Posterior vena cava (tissue), 2 donors: ENCODE data around the gene TCEANC. TPM values are rescaled to one million over a fixed set of nuclear protein-coding genes. Genes with fewer than 3 reads are reported as not detected.
"Not testable (repeated sequence)": the region's sequence is repeated elsewhere in the genome, so short reads cannot be mapped to it uniquely, and the experiment has no call there.

Experiments
- DNase-seq: peaks from one replicate; pipeline ENCODE4 v3.0.0-alpha.2; 2020; ENCODE audit warnings: low spot score
- intact Hi-C, 2 donors: fragments of 100-400 bp; cut with DNase I; formaldehyde crosslinking; loops; one replicate each; pipeline versions ENCODE4 v1.14.1 to v1.14.2; 2022 to 2023
- long read RNA-seq, 2 donors: library from polyadenylated mRNA; unstranded; transcript quantifications; one replicate each; pipeline ENCODE4 v2.0.0, GENCODE V29; 2020 to 2021
- total RNA-seq, 2 donors: library from RNA; stranded (reverse); fragmentation: NEBNext Ultra II Directional; extraction: Animal tissue kit (Norgen Biotek cat#: 25700); gene quantifications; one replicate each; pipeline ENCODE4 v1.2.1, GENCODE V29; 2021
- donor health status: DM: yes; HTN: yes; CAD: no.
- donor health status: DM: yes; HTN: yes; CAD: no.

Gene TCEANC
- 1 to 10 TPM; 3.3 to 3.8 TPM for total RNA-seq
- long read RNA-seq, donor 1, partial matches to known transcripts = 0 of 1 reads
- long read RNA-seq, donor 1, other reads (novel, unspliced or antisense) = 1 of 1 reads
- long read RNA-seq, donor 2, partial matches to known transcripts = 0 of 3 reads
- long read RNA-seq, donor 2, other reads (novel, unspliced or antisense) = 3 of 3 reads

GRCh38 chrX:13652850-13653693 is at the start of gene TCEANC:
TCEANC (plus strand) TSS chrX:13653141; CDS start chrX:13662509, 9,368 bp downstream.
- intact Hi-C loops = no loop called here
- peak; percentile 99 for DNase-seq

- no peak for DNase-seq
- intact Hi-C loops = no loop called here
Measured at GRCh38 chrX:13605611-13606010, 47.3 kb upstream of the TCEANC start.

- no peak for DNase-seq
- intact Hi-C loops = no loop called here
Measured at GRCh38 chrX:13607331-13607995, 45.5 kb upstream of the TCEANC start.

GRCh38 chrX:13607996-13608365 is 45.0 kb upstream of the TCEANC start:
- intact Hi-C loops = no loop called here
- DNase-seq = no peak

- intact Hi-C loops = no loop called here
- no peak for DNase-seq
Measured at GRCh38 chrX:13614154-13614553, 38.8 kb upstream of the TCEANC start.

GRCh38 chrX:13620207-13620606 is 32.7 kb upstream of the TCEANC start:
- no peak for DNase-seq
- intact Hi-C loops = no loop called here

- intact Hi-C loops = no loop called here
- no peak for DNase-seq
Measured at GRCh38 chrX:13622401-13622964, 30.5 kb upstream of the TCEANC start.

- intact Hi-C loops = no loop called here
Measured at GRCh38 chrX:13627306-13627705, 25.6 kb upstream of the TCEANC start.

GRCh38 chrX:13637224-13637623 is 15.7 kb upstream of the TCEANC start:
- DNase-seq, intact Hi-C loops: not testable (repeated sequence)

More at GRCh38 chrX:13627306-13627705, 25.6 kb upstream of the TCEANC start:
- no peak for DNase-seq

GRCh38 chrX:13638021-13638420 is 14.9 kb upstream of the TCEANC start:
- intact Hi-C loops = no loop called here
- no peak for DNase-seq

GRCh38 chrX:13638826-13639225 is 14.1 kb upstream of the TCEANC start:
- intact Hi-C loops = no loop called here
- DNase-seq = no peak

GRCh38 chrX:13641684-13642083 is 11.3 kb upstream of the TCEANC start:
- intact Hi-C loops, DNase-seq: not testable (repeated sequence)

GRCh38 chrX:13645464-13646153 is 7.3 kb upstream of the TCEANC start:
- intact Hi-C loops = loop anchor here in 1 of 2 donors (5.0 kb wide), 1 partner anchor 138 kb away; no protein-coding TSS in a partner anchor

GRCh38 chrX:13646154-13646549 is 6.8 kb upstream of the TCEANC start:
- DNase-seq = peak; percentile 83
- intact Hi-C loops = loop anchor here in 1 of 2 donors (5.0 kb wide), 1 partner anchor 139 kb away; no protein-coding TSS in a partner anchor

More at GRCh38 chrX:13645464-13646153, 7.3 kb upstream of the TCEANC start:
- DNase-seq = no peak

GRCh38 chrX:13647709-13648212 is 5.2 kb upstream of the TCEANC start:
- intact Hi-C loops = loop anchor here (2.0 to 5.0 kb wide), 2 partner anchors 139 to 140 kb away; no protein-coding TSS in a partner anchor
- DNase-seq = peak; percentile 82

GRCh38 chrX:13648336-13648735 is 4.6 kb upstream of the TCEANC start:
- DNase-seq = not testable (repeated sequence)
- intact Hi-C loops = loop anchor here (2.0 to 5.0 kb wide), 2 partner anchors 140 to 141 kb away; no protein-coding TSS in a partner anchor

- intact Hi-C loops = loop anchor here (2.0 to 5.0 kb wide), 2 partner anchors 141 to 143 kb away; no protein-coding TSS in a partner anchor
- no peak for DNase-seq
Measured at GRCh38 chrX:13649838-13650237, 3.1 kb upstream of the TCEANC start.

- intact Hi-C loops = no loop called here
Measured at GRCh38 chrX:13650318-13650717, 2.6 kb upstream of the TCEANC start.

GRCh38 chrX:13651150-13651549 is 1.8 kb upstream of the TCEANC start:
- intact Hi-C loops = no loop called here
- DNase-seq = no peak

More at GRCh38 chrX:13650318-13650717, 2.6 kb upstream of the TCEANC start:
- DNase-seq = no peak
